ENCODE data around the gene CCL4. TPM values are rescaled to one million over a fixed set of nuclear protein-coding genes. Genes with fewer than 3 reads are reported as not detected.

CCL4 gene
- total RNA-seq, 1 donor from 2014 or later, result 8.0 TPM

DNA sequence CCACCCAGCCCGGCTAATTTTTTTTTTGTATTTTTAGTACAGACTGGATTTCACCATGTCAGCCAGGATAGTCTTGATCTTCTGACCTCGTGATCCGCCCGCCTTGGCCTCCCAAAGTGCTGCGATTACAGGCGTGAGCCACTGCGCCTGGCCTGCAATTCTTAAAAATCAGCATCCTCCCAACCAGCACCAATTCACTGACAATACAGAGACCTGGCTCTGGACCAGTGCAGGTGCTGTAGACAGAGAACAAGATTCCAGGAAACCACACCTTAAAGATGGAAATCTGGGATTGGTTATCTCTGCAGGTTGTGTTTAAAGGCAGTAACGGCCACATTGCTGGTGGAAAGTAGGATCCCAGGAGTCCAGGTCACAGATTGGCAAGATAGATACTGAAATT, 39.2 kb downstream of the CCL4 start:
- intact Hi-C loops (cut with micrococcal nuclease), result loop anchor here (10.0 kb wide), 1 partner anchor 52 kb away; the partner anchor contains the start of genes CCL3L1 and CCL3L3

DNA sequence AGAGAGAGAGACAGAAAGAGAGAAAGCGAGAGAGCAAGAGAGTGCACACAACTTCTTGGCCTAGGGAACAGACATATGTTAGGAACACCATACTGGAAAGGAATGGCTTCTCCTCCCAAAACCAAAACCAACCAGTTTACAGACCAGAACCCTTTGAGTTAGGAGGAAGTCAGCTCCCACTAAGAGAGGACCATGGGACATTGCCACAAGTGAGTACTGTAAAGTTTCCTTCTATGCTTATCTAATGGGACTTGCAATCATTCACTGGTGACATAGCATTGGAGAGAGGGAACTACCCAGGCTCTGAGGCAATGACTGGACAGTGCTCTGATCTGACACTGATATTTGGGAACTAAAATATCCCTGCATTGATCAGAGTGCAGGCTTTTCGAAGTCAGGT, 40.4 kb downstream of the CCL4 start:
- intact Hi-C loops (cut with micrococcal nuclease), result loop anchor here (10.0 kb wide), 1 partner anchor 51 kb away; the partner anchor contains the start of genes CCL3L1 and CCL3L3

DNA sequence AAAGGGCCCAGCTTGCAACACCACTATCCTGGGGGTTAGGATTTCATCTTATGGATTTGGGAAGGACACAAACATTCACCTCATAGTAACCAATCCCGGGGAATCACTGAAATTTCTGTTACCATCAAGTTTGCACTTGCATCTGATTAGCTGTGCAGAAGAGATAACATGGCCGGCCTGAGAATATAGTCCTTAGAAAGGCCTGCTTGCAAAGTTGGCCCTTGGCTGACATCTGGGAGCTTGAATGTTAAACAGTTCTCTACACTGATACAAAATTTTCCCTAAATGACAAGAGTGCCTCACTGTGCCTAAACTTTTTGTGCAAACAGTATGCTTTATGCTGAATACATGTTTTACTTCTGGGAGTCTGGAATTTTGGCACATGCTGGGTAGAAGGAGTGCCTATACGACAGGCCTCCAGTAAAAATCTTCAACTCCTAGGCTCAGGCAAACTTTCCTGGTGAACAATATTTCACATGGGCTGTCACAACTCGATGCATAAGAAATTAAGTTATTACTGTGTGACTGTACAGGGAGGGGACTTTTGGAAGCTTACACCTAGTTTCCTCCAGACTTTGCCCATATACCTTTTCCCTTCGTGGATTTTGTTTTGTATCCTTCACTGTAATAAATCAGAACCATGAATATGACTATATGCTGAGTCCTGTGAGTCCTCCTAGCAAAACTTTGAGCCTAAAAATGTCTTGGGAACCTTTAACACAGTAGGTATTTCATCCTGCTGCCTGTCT, 41.5 kb downstream of the CCL4 start:
- intact Hi-C loops (cut with micrococcal nuclease), result loop anchor here (10.0 kb wide), 1 partner anchor 50 kb away; the partner anchor contains the start of genes CCL3L1 and CCL3L3

DNA sequence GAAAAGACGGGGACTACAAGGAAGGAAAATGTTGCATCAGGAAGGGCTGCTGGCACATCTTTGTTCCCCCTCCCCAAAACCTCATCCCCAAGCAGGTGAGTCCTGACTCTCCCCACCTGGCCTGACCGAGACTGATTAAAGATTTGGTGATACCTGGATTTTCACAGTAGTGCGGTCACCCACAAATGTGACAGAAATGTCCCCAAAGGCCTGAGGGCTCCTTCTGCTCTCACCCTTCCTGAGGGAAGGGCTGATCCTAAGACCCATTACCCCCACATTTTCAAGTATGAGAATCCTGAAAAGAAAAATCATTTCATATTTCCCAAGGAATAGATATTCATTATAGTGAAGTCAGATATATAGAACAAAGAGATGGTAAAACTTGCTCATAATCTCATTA, 44.0 kb downstream of the CCL4 start:
- intact Hi-C loops (cut with micrococcal nuclease), result loop anchor here (10.0 kb wide), 1 partner anchor 47 kb away; the partner anchor contains the start of genes CCL3L1 and CCL3L3

DNA sequence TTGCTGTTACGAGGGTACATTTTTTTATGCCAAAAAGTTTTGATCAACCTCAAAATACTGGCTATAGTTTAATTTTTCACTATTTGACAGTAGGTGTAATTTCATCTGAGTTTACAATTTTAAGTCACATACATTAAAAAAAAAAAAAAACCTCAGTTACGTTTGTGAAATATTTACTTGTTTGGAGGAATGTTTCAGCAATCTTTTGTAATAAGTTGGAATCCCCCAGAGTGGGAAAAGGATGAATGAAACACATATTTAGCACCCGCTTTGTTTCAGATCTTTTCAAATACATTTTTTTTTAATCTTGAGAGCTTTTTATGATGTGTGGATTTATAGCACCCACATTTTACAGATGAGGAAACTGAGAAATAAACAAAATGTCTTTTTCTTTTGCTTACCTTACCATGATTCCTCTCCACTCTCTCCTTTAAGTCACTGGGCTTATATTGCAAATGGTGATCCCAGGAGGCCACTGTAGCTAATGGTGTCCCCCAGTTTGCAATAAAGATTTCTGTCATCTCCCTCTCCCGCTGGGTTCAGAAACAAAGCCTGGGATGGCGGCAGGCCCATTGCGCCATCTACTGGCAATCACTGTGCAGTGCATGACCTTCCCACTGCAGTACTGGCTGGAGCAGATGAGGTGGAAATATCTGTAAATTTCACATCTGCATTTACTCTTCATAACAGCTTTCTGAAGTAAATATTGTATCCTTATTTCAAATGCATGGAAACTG, 45.1 kb downstream of the CCL4 start:
- intact Hi-C loops (cut with micrococcal nuclease), result loop anchor here (2.0 to 10.0 kb wide), 2 partner anchors 46 to 180 kb away; partner anchors contain the start of genes CCL3L1 and CCL3L3

DNA sequence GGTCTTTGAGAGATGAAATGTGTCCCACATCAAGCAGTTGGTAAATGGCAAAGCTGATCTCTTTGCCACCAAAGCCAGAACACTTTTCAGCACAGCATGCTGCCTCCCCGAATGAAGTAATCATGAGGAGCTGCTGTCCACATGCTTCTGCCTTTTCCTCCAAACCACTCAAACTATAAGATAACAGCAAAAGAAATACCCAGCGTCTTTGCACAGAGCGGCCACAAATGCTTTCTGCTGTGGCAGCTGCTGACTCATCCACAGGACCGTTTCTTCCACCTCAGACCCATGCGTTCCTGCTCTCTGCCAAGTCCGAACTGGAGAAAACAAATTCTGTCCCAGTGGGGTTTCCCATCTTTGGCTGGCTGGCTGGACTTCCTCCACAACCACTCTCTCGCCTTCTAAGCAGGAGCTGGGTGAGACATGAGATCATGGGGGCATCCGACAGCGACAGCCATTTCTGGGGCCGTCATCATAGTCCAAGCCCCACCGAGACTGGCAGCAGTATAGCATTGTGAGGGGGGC, 45.7 kb downstream of the CCL4 start:
- intact Hi-C loops (cut with micrococcal nuclease), result loop anchor here (2.0 to 10.0 kb wide), 2 partner anchors 45 to 181 kb away; partner anchors contain the start of genes CCL3L1 and CCL3L3

DNA sequence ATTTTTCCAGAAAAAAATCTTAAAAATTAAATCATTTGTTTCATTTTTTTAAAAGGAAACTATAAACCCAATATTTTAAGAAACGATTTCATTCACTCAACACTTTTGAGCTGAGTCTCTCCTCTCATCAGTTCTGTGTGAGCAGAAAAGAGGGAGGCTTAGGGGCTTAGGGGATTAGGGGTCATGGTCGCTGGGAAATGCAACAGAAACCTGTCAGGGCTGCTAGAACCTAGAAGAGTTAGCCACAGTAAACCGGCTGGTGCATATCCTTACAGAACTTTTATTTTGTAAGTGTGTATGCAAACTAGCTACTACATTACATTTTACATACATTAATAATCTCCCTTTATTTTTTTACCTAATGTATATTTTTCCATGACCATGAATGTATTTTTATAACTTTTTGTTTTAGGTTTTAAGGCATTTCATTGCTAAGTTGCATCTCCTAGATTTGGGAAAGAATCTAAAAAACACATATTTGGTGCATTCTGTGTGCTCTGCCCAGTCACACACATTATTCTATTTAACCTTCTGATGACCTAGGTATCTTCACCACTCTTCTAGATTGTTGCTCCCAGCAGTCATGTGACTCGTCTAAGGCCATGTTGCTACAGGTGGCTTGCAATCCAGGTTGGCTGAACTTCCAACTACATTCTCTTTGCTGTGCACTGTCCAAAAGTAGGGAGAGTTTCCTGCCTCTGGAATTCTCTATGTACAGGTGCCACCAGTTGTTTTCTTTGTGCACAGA, 48.4 kb downstream of the CCL4 start:
- intact Hi-C loops (cut with micrococcal nuclease), result no loop called here

DNA sequence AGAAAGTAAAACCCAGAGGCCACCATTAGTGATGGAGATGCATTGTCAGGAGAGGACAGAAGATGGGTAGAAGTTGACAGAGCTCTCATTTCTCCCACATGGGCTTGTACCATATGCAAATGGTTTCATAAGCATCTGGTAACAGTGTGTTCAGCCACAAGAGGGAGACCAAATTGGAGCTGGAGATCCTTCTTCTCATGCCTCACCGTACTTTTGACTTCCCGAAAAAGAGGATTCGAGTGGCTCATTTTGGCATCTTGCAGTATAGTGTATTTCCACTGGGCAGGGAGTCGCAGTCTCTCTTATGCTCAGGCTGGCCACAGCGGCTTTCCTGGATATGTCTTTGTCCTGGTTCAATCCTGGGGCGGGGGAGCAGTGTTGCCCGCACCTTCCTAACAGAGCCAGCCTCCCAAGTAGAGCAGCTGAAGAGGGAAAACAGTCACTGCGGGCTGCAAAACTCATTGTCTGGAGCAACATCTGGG, 49.1 kb downstream of the CCL4 start:
- intact Hi-C loops (cut with micrococcal nuclease), result no loop called here

DNA sequence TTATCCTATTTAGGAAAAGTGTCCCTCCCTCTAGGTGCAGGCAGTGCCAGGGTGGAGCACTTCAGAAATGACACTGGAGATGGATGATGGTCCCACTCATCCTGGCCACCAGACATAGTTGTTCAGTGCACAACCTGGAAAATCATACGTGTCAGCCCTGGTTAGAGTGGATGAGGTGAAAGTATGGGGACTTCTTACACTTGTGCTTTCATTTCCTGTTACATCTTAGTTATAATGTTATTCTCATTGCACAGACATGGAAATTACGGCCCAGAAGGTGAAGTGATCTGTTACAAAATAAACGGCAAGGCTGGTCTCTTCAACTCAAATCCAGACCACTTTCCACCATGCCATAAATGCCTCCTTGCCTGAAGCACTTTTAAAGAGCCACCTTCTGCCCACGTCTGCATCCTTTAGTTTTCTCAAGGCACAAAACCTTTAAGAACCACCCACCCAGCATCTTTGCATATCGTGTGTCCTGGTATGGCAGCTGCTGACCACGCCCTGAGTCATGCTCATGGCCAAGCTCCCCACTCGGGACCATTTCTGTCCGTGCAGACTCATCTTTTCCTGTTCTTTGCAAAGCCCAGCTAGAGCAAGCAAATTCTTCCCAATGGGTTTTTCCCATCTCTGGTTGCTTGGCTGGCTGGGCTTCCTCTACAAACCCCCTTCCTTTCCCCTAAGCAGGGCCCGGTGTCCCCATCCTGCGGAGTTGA, 50.4 kb downstream of the CCL4 start:
- intact Hi-C loops (cut with micrococcal nuclease), result no loop called here

Other genes starting within 250 kb of the CCL4 start
- 0.20 and 0.45 TPM in 2 replicates for gene HEATR9, start 234.9 kb upstream of the CCL4 start, total RNA-seq
- 46.4 and 48.3 TPM in 2 replicates for gene CCL5, start 223.5 kb upstream of the CCL4 start, total RNA-seq
- gene RDM1, start 173.1 kb upstream of the CCL4 start, total RNA-seq, result 7.2 and 7.5 TPM in 2 replicates
- not detected in 2 replicates for gene LYZL6, start 160.1 kb upstream of the CCL4 start, total RNA-seq
- gene CCL16, start 122.3 kb upstream of the CCL4 start, total RNA-seq, result not detected in 2 replicates
- gene CCL14, start 117.1 kb upstream of the CCL4 start, total RNA-seq, result not detected in 2 replicates
- not detected in 2 replicates for gene CCL15, start 102.3 kb upstream of the CCL4 start, total RNA-seq
- not detected in 2 replicates for gene CCL23, start 85.9 kb upstream of the CCL4 start, total RNA-seq
- gene CCL18, start 39.6 kb upstream of the CCL4 start, total RNA-seq, result not detected in 2 replicates
- 9.2 and 10.1 TPM in 2 replicates for gene CCL3, start 13.7 kb upstream of the CCL4 start, total RNA-seq
- 8.8 and 9.8 TPM in 2 replicates for gene TBC1D3B, start 72.8 kb downstream of the CCL4 start, total RNA-seq
- gene CCL3L1, start 92.9 kb downstream of the CCL4 start, total RNA-seq, result 0.23 and 0.36 TPM in 2 replicates
- 0.45 and 0.75 TPM in 2 replicates for gene CCL4L2, start 107.2 kb downstream of the CCL4 start, total RNA-seq
- gene TBC1D3I, start 160.7 kb downstream of the CCL4 start, total RNA-seq, result 0.77 and 0.84 TPM in 2 replicates
- not detected in 2 replicates for gene TBC1D3G, start 220.1 kb downstream of the CCL4 start, total RNA-seq

Measured in T-helper 2 cell treated with Interferon-gamma antibody and Interleukin-4, amounts not matched to agents 100 ng/mL and 5 ng/mL, for 36 hours (primary cell).